A549 (cell line): ENCODE results near the gene GGA1.

Experiments used
- PHF8 ChIP-seq: fragments of 200-600 bp; sonication (generic); IDR thresholded peaks from 2 replicates; pipeline ENCODE4 v1.6.1; 2016; ENCODE audit warnings: low read depth, mild to moderate bottlenecking, antibody characterized with exemption, moderate library complexity, borderline replicate concordance
- POLR2AphosphoS2 ChIP-seq: conservative IDR thresholded peaks from 2 replicates; pipeline ENCODE4 v1.6.1; 2012; ENCODE audit warnings: low read length, improper control_type of control experiment, inconsistent platforms
- RCOR1 ChIP-seq: fragments of 150-350 bp; IDR thresholded peaks from 2 replicates; pipeline ENCODE4 v1.6.1; 2014; ENCODE audit warnings: antibody characterized with exemption, low read length, low read depth

- TF ChIP-seq POLR2AphosphoS2 (no peak), RCOR1 (no peak), PHF8 (no peak)
Observed at GRCh38 chr22:37635157-37635556, 26.5 kb downstream of the GGA1 start.
